ENCODE data around the gene EZH1. TPM values are rescaled to one million over a fixed set of nuclear protein-coding genes. Genes with fewer than 3 reads are reported as not detected.

EZH1 gene
- total RNA-seq, 4 donors from 2014 or later = 40.6 to 68.2 (median 54.6) TPM

- DNase-seq (ENCODE audit: extremely low spot score) = no peak
- no peak for TF ChIP-seq CTCF (IDR thresholded peaks at IDR 0.05)
- TF ChIP-seq EP300 (IDR thresholded peaks at IDR 0.05) = no peak
- no peak for TF ChIP-seq POLR2A (IDR thresholded peaks at IDR 0.05; ENCODE audit: low read depth)
- no peak for TF ChIP-seq POLR2AphosphoS5 (IDR thresholded peaks at IDR 0.05)
- WGBS = 84% methylated on average over 5 of the region's 5 CpGs
Measured at GRCh38 chr17:42778570-42778969, 33.7 kb upstream of the EZH1 start.

GRCh38 chr17:42775534-42776098 lies 30.8 kb upstream of the EZH1 start:
- 77% methylated on average over 3 of the region's 3 CpGs for WGBS
- intact Hi-C loops (cut with DNase I) = no loop called here

More at GRCh38 chr17:42778570-42778969, 33.7 kb upstream of the EZH1 start:
- intact Hi-C loops (cut with DNase I) = no loop called here
- peaks cover 0 to 38% (median 10%) of the 10 kb centered on the region in 4 donors for H3K27me3 ChIP-seq
- no peak overlapping the region for H3K27ac ChIP-seq (replicated peaks in 1 of 4)
- peaks cover 26 to 54% (median 47%) of the 10 kb centered on the region in 4 donors for H3K36me3 ChIP-seq
- no peaks in the 10 kb centered on the region for H3K9me3 ChIP-seq
- peaks cover 18 to 50% (median 44%) of the 10 kb centered on the region in 4 donors for H3K4me1 ChIP-seq
- no peak overlapping the region for H3K4me3 ChIP-seq

GRCh38 chr17:42774066-42774745 lies 29.4 kb upstream of the EZH1 start:
- H3K27me3 ChIP-seq = no peaks in the 10 kb centered on the region
- peaks cover 14 to 19% (median 17%) of the 10 kb centered on the region in 4 donors for H3K4me1 ChIP-seq
- no peak for TF ChIP-seq EP300 (IDR thresholded peaks at IDR 0.05)
- no peak for TF ChIP-seq CTCF (IDR thresholded peaks at IDR 0.05)
- no peak for TF ChIP-seq POLR2A (IDR thresholded peaks at IDR 0.05; ENCODE audit: low read depth)
- TF ChIP-seq POLR2AphosphoS5 (IDR thresholded peaks at IDR 0.05) = no peak
- H3K9me3 ChIP-seq = no peaks in the 10 kb centered on the region
- 67% methylated on average over 3 of the region's 3 CpGs for WGBS
- H3K4me3 ChIP-seq = peak overlapping the region; percentile 75 to 98 (median 84)
- intact Hi-C loops (cut with DNase I) = no loop called here
- peak overlapping the region; percentile 83 to 90 (median 88) for H3K27ac ChIP-seq (replicated peaks in 1 of 4)
- peaks cover 23 to 48% (median 42%) of the 10 kb centered on the region in 4 donors for H3K36me3 ChIP-seq
- DNase-seq (ENCODE audit: extremely low spot score) = no peak

More at GRCh38 chr17:42775534-42776098, 30.8 kb upstream of the EZH1 start:
- peaks cover 26 to 54% (median 47%) of the 10 kb centered on the region in 4 donors for H3K36me3 ChIP-seq
- no peaks in the 10 kb centered on the region for H3K9me3 ChIP-seq
- H3K27ac ChIP-seq (replicated peaks in 1 of 4) = no peak overlapping the region
- H3K4me3 ChIP-seq = no peak overlapping the region
- peaks cover 0 to 9% (median 0%) of the 10 kb centered on the region in 4 donors for H3K27me3 ChIP-seq
- TF ChIP-seq POLR2AphosphoS5 (IDR thresholded peaks at IDR 0.05) (no peak), POLR2A (IDR thresholded peaks at IDR 0.05; ENCODE audit: low read depth) (no peak), EP300 (IDR thresholded peaks at IDR 0.05) (no peak), CTCF (IDR thresholded peaks at IDR 0.05) (no peak)
- peaks cover 16 to 30% (median 28%) of the 10 kb centered on the region in 4 donors for H3K4me1 ChIP-seq
- no peak for DNase-seq (ENCODE audit: extremely low spot score)

GRCh38 chr17:42773290-42774035 lies 28.6 kb upstream of the EZH1 start, which contains the start of gene VPS25:
TSS of gene VPS25 (plus strand) at chr17:42773449. CDS start at chr17:42773476, 27 bp downstream.
- intact Hi-C loops (cut with DNase I) = no loop called here
- Histone ChIP-seq H3K4me3 (peak within 1 kb of the TSS; percentile 75 to 98 (median 84)), H3K9me3 (no peaks in the 10 kb centered on the region), H3K4me1 (peaks cover 14 to 19% (median 17%) of the 10 kb centered on the region in 4 donors), H3K36me3 (peaks cover 17 to 41% (median 34%) of the 10 kb centered on the region in 4 donors), H3K27me3 (peaks cover 0 to 4% (median 0%) of the 10 kb centered on the region in 4 donors), H3K27ac (replicated peaks in 1 of 4) (peak within 1 kb of the TSS; percentile 83 to 90 (median 88))
- peak; percentile 91 to 92 for TF ChIP-seq POLR2AphosphoS5 (IDR thresholded peaks at IDR 0.05)
- TF ChIP-seq EP300 (IDR thresholded peaks at IDR 0.05) = no peak
- peak; percentile 39 for TF ChIP-seq POLR2A (IDR thresholded peaks at IDR 0.05; ENCODE audit: low read depth)
- TF ChIP-seq CTCF (IDR thresholded peaks at IDR 0.05) = peak; percentile 11 to 35 (median 18)
- no peak for DNase-seq (ENCODE audit: extremely low spot score)
- WGBS = under 1% methylated on average over 35 of the region's 39 CpGs

All from esophagus muscularis mucosa (tissue), 4 donors.